LNCAP (cell line): ENCODE measurements around the gene PRKD2.

Source experiments
- CTCF ChIP-seq: fragments of 450-650 bp; IDR thresholded peaks from 2 replicates; pipeline ENCODE4 v1.5.1; 2017; ENCODE audit warnings: mild to moderate bottlenecking

PRKD2 gene

GRCh38 chr19:46634045-46634655, 82.8 kb downstream of the PRKD2 start:
- TF ChIP-seq CTCF = no peak

GRCh38 chr19:46633130-46633529, 83.8 kb downstream of the PRKD2 start:
- no peak for TF ChIP-seq CTCF

DNA sequence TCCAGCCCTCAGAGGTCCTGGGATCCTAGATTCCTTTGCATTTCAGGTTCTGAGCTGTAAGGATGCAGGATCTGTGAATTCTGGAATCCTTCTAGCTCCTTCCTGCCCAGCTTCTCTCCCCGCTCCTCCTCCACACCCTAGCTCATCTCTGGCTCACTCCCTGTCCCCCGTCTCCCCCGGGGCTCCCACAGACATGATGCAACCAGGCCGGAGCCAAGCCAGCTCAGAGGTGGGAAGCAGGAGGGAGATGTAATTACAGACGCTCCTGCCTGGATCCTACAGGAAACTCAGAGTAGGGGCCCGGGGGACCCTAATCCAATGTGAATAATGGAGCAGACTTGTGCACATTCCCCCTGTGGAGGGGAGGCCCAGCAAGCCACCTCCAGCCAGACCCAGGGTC, 85.4 kb downstream of the PRKD2 start:
- TF ChIP-seq CTCF = no peak

GRCh38 chr19:46630586-46631205, 86.2 kb downstream of the PRKD2 start:
- TF ChIP-seq CTCF = no peak

- TF ChIP-seq CTCF = no peak
Measured at GRCh38 chr19:46629546-46630025, 87.3 kb downstream of the PRKD2 start.

DNA sequence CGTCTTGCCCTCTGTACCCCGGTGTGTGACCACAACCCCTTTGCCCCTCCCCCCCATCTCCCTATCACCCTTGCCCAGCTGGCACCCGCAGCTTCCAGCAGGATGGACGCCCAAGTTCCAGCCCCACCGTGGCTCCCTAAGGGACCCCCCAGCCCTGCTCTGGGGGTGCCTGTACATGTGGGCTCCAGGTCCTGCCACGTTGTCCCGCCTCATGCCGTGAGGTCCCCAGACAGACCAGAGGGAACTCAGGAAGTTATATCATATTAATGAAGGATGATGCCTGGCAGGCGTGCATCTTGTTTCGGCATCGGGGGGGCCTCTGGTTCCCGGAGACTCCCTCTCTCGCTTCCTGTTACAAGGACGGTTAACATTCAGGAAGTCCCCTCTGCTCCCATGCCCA, 90.5 kb downstream of the PRKD2 start:
- TF ChIP-seq CTCF = no peak

DNA sequence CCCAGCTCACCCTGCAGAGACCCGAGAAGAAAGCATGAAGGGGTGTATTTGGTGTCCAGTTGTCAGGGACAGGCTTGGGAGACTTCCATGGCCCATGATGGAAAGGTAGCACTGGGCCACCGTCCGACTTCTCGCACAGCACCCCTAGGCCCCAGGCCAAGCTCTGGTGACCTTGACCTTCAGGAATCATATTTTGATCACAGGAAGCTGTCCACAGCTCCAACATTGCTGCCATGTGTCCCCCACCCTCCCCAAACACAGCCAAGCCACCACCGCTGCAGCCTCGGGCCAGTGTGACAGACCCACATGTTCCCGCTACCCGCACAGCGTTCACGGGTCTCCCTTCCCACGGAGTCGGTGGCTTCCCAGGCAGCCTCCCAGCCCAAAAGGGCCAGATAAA, 91.2 kb downstream of the PRKD2 start:
- no peak for TF ChIP-seq CTCF
